Activated gamma-delta T cell treated with anti-CD3 and anti-CD28 coated beads, Interleukin-2, amount 50 U/mL, for 16 hours (primary cell): Measurements from ENCODE around the gene TMPRSS4.
A peak's percentile ranks its signal among the peaks of the same experiment; 100 is the strongest.

Experiments
- DNase-seq: peaks from one replicate; pipeline ENCODE4 v3.0.0-alpha.2; 2020; ENCODE audit warnings: low read depth

Gene TMPRSS4, protein sequence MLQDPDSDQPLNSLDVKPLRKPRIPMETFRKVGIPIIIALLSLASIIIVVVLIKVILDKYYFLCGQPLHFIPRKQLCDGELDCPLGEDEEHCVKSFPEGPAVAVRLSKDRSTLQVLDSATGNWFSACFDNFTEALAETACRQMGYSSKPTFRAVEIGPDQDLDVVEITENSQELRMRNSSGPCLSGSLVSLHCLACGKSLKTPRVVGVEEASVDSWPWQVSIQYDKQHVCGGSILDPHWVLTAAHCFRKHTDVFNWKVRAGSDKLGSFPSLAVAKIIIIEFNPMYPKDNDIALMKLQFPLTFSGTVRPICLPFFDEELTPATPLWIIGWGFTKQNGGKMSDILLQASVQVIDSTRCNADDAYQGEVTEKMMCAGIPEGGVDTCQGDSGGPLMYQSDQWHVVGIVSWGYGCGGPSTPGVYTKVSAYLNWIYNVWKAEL

DNA sequence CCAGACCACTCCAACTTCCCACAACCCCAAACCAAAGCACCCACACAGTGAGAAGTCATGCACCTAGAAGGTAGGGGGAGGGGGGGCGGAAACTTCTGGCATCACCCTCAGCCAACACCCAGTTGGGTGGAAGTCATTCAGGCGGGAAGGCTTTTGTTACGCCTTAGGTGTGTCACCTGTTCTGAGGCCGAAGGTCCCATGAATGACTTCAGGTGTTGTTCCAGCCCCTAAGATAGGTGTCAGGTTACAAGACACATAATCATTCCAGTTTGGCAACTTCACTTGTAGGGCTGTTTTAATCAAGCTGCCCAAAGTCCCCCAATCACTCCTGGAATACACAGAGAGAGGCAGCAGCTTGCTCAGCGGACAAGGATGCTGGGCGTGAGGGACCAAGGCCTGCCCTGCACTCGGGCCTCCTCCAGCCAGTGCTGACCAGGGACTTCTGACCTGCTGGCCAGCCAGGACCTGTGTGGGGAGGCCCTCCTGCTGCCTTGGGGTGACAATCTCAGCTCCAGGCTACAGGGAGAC lies at the start of gene TMPRSS4:
TMPRSS4 (plus strand) TSS at position 325 of the 528 bp plus-strand sequence. CDS start 225 bp downstream, outside the sequence.
- DNase-seq, result no peak

DNA sequence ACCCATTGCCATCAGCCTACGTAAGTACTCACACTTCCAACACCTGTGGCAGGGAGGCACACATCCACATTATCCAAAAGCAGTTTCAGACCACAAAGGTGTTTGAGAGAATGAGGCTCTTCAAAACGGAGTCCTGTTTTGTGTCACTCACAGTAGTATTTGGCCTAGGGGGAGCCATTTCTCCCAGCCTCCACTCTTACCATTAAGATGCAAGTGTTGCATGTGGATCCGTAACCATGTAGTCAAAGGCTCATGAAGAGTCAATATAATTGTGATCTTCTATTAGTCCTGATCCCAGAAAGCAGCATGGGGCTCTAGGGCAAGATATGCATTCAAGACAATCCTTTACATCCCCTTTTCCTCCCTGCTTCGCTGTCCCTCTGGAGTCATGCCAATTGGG lies 49.2 kb upstream of the TMPRSS4 start:
- DNase-seq, result no peak

DNA sequence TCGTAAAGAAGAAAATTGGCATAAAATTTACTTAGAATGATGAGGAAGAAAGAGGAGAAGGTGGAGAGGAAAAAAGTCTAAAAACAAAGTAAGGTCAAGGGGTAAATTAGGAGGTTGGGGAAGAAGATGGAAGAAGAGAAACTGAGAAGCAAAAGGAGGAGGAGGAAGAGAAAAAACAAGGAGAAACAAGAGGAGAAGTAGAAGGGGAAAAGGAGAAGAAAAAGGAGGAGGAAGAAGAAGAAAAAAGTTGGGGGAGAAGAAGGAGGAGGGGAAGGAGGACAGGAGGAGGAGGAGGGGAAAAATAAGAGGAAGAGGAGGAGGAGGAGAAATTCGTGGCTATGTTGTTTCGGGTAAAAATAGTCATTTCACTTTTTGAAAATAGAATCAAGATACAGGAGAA lies 48.3 kb upstream of the TMPRSS4 start:
- DNase-seq, result no peak

DNA sequence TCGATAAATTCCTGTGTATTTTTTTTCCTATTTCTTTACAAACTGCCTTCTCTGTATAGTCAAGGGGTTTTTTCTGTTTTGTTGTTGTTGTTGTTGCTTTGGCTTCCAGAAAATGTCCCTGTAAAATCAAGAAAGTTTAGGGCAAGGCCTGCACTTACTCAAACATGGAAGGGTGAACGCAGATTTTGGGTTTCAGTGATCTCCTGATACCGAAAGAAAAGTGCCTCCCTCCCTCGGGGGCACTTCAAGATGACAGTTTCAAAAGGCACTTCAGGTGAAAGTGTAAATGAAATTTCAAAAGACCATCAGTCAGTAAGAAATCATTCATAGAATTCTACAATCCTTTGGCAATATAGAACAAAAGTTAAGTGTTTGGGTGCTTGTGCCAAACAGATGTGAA lies 43.4 kb upstream of the TMPRSS4 start:
- DNase-seq, result no peak

DNA sequence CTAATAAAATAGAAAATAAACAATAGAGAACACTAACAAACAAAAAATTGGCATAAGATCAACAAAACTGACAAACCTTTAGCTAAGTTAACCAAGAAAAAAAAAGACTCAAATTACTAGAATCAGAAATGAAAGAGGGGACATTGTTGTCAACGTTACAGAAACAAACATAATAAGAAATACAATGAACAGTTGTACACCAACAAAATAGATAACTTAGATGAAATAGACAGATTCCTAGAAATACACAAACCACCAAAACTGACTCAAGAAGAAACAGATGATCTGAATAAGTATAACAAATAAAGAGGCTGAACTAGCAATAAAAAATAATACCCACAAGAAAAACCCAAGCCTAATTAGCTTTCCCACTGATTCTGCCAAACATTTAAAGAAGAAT lies 34.7 kb upstream of the TMPRSS4 start:
- no peak for DNase-seq

DNA sequence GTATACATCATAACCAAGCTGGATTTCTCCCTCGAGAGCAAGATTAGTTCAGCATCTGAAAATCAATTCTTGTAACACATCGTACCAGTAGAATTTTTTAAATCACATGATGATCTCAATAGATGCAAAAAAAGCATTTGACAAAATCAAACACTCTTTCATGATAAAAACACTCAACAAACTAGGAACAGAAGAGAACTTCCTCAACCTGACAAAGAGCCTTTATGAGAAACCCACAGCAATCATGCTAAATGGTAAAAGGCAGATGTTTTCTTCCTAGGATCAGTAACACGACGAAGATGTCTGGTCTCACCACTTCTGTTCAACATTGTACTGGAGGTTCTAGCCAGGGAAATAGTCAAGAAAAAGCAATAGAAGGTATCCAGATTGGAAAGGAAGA lies 34.1 kb upstream of the TMPRSS4 start:
- no peak for DNase-seq

DNA sequence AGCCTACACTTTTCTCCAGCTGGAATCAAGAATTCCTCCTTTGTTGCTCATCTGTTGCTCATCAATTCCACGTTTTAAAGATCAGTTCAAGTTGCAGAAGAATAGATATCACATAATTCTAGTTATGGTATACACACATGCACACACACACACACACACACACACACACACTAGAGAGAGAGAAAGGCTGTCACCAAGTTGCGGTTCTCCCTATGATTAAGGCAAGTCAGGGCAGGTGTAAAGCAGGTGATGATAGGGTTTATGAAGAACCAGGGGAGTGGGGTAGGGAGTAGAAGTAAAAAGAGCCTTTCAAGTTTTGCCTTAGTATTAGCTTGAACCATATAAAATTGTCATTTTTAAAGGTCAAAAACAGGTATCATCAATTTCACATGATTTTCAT lies 31.7 kb upstream of the TMPRSS4 start:
- DNase-seq, result no peak

DNA sequence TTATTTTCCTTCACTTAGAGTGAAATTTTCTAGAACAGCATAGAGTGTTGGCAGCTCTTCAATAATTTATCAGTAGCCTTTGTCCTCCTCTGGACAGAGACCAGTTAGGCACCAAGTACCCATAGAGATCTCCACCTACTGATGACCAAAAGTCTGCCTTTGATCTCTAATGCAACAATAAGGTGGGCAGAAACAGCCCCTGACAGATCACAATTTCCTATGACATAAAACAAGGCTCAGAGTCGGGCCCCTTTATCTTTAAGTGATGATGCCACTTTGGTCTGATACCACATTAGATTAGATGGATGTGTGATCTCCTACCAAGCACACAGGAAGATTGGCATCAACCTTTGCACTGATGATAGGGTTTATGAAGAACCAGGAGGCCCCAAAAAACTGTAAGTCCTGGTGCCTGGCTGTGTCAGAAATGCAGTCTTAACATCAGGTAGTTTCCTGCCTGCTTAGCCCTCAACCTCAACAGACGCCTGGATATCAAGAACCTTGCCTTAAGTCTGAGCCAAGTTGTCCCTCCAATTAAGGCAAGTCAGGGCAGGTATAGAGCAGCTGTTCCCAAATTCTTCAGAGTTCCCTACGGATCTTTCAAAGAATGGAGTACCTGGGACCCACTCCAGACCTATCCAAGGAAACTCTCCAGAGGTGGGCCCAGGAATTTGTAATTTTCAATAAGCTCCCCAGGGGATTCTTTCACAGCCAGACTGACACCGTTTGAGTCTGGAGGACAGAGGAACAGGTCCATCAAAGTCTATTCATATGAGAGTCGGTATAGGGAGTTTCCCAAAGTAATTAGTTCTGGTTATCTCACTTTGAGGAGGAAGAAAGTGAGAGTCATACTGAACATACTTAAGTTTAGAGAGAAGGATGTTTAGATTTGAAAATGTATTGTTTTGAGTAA lies 30.6 kb upstream of the TMPRSS4 start:
- DNase-seq, result peak; percentile 20

DNA sequence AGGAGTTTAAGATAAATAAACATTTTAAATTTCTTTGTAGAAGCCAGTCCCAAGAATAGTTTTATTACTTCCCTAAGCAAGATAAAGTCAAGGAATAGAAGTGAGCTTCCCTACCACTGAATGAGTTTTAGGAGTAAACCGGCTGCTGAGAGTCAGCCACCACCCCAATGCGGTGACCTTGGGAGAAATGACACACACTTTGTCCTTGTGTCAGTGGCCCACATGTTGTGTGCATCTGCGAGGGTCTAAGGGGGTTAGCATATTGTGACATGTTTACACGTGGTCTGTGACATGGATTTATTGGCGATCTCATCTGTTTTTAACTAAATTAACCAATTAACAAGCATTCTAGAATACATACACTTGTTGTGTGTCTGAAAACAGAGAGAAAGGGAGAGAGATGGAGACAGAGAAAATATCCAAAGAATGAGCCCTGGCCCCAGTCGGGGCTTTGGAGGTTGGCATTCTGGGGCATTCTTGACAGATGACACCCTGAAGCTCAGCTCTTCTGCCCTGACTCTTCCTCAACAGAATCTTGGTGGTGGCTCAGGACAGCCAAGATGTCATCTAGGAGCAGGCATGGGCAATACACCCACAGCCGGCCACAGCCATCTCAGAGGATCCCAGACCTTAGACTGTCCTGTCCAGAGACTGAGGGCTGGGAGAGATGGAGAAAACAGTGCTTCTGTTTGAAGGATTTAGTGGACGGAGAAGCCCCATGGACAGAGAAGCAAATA lies 29.7 kb upstream of the TMPRSS4 start:
- no peak for DNase-seq

DNA sequence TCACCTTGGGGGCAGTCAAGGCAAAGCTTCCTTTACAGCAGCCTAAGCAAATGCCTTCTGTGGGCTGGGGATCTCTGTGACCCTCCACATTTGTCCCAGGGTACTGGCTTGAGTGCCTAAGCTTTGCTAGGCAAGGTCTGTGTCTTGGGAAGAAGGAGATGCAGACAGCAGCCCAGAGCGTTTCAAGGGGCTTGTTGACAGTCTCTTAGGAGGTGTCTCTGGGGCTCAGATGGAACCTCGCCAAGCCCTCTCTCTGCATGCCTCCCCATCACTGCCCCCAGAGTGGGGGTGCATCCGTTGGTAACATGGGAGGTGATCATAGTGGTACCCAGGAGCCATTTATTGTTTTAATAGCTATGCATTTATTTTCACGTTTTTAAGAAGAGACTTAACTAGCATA lies 29.1 kb upstream of the TMPRSS4 start:
- DNase-seq, result no peak

DNA sequence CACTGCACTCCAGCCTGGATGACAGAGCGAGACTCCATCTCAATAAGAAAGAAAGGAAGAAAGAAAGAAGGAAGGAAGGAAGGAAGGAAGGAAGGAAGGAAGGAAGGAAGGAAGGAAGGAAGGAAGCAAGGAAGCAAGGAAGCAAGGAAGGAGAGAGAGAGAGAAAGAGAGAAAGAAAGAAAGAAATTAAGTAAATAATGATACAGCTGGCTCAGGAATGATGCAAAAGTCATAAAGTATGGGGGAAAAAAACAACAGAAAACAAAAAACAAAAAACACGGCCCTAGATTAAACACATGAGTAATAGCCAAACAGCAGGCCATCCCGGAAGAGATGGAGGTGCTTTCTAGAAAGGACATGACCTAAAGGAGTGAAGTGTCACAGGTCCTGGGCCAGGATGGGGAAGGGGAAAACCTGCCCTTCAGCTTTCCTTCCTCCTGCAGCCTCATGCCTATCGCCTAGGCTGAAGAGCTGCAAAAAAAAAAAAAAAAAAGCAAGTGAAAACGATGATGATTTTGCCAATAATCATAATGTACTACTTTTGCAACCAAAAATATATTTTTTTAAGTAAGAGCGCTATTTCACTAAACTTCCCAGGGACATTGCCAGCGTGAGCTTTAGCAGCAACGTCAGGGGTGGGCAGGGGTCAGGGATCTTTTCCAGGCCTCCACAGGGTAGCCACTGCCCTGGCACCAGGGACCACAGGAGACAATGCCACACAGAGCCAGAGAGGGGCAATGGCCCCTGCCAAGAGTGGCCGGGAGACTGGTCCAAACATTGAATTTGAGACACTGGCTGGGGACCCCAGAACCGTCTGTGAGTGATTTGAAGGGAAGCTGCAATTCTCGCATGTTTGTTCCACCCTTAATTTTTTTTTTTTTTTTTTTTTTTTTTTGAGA lies 28.2 kb upstream of the TMPRSS4 start:
- no peak for DNase-seq

DNA sequence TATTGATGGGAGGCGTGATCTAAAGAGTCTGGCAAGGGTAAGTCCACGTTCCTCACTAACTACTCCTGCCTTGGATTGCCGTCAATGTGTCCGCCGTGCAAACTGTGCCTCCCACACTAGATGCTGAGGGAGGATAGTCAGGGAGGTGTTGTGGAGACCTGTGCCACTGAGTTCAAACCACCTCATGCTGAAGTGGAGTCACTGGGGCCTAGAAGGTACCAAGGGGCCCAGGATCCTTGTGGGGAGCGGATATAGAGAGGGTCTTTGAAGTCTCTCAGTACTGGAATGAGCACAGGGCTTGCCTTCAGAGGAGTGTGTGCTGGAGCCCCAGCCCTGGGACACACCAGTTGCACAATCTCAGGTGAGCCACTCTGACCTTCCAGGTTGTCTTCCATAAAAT lies 27.1 kb upstream of the TMPRSS4 start:
- no peak for DNase-seq

DNA sequence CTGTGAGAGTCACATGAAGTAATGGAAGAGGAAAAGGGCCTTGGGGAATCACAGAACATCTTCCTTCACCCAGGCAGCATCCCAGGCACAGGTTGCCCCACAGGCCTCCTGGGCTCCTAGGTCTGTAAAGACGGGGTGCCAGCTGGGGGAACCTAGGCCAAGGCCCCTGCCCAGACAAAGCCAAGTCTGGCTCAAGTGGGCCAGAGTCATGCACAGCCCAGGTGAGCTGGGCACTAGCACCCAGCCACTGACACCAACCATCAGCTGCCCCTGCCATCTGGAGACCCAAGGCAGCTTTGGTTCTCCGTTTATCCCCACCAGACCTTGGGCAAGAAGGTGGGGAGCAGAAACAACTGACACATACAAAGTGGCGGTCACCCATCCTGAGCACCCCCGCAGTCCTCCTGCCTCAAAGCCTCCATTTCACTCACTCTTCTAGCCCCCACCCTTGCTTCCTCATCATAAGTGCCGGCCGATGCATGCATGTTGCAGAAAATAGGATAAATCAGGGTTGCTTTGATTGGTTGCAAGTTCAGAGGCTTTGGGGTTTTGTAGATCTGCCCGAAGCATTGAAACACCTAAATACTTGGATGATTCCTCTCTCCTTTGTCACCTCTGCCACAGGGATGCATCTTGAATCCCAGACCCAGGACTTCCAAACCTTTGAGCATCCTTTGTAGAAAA lies 26.5 kb upstream of the TMPRSS4 start:
- no peak for DNase-seq

DNA sequence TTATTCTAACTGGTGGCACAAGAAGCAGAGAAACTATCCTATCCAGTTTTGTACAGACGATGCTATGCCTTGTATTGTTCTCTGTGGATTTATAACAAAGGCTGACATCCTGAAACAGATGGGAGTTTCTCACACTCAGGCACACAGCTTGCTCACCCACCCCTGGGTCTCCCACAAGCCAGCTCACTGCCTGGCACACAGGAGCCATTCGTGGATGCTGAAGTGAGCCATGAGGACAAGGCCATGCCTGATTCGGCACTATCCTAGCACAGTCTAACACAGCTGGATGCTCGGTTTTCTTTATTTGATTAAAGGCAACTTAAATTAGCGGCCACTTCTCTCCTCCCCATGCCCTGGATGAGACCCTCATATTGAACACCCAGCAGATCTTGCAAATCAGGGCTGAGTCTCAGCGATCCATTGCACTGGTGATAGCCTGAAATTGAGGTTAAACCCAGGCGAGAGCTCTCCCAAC lies 25.7 kb upstream of the TMPRSS4 start:
- no peak for DNase-seq

DNA sequence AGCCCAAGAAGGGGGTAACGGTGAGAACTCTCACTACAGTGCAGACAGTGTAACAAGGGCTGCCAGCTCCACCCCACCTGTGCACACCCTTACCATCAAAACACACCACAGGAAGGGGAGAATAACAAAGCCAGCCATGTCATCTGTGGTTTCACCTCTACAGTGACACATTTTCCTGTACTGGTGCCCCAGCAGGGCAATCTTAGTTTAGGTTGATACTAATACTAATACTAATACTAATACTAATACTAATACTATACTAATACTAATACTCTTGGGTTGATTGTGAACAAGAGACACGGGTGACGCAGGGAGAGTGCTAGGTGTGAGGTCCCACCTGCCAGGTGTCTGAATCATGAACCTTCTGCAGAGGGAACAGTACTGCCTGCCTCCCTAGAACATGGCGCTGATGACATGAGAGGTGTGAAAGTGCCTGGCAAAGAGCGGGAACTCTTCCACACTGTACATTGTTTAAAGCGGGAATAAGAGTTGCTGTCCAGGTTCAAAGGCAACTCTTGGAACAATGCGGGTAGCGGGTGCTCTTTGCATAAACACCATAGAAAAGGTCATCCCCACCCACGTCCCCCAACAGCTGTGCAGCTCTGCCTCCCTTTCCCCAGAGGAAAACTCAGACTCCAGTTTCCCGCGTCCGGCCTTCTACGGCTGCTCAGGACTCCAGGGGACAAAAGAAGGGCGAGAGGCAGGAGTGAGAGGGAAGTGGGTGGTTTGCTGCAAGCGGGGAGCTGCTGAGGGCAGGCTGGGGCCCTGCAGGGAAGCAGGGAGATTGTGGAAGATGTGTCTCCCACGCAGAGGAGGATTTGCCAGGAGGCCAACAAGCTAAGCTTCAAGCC lies 25.0 kb upstream of the TMPRSS4 start:
- DNase-seq, result peak; percentile 58

DNA sequence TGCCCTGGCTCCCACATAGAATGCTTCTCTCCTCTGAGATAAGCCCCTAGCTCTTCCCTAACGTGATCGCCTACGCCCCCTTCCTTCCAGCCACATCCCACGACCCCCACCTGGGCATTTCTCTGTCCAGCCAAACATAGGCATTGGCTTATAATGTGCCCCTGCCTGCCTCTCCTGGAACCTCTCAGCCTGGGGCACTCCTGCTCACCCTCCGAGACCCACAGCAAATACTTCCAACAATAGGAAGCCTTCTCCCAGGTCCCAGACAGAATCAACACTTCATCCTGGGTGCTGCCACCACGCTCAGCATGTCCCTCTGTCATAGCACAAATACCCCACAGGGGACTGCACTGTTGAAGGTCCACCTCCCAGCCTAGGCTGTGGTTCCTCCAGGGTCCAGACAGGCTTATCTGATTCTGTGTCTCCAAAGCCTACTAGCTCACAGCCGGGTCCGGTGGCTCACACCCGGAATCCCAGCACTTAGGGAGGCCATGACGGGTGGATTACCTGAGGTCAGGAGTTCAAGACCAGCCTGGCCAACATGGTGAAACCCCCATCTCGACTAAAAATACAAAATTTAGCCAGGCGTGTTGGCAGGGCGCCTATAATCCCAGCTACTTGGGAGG lies 24.2 kb upstream of the TMPRSS4 start:
- DNase-seq, result no peak

DNA sequence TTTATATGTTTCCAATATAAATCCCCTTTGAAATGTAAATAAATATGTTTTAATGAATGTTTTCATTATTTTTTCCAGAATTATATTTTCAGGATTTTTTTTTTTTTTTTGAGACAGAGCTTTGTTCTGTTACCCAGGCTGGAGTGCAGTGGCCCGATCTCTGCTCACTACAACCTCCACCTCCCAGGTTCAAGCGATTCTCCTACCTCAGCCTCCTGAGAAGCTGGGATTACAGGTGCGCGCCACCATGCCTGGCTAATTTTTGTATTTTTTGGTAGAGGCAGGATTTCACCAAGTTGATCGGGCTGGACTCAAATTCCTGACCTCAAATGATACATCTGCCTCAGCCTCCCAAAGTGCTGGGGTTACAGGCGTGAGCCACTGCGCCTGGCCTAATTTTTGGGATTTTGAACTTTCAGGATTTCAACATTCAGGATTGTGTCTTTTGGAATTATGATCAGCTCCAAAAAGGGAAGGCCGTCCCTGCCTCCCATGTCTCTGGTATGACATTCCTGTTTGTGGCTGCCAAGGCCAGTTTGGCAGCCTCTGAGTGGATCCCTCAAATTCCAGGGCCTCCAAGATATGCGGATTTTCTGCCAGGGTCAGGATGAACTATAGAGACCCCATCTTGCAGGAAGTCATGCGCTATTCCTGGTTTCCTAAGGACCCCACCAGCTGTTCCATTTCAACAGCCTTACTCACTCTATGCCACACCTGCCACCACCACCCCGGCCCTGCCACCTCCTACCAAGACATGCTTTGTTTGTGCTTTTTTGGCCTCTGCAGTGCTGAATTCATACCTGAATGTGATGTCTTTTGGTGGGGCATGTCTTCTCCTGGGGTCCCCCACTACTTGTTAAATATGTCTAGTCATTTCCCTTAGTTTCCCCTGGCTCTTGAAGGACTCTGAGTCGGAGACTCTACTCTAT lies 21.9 kb upstream of the TMPRSS4 start:
- no peak for DNase-seq

DNA sequence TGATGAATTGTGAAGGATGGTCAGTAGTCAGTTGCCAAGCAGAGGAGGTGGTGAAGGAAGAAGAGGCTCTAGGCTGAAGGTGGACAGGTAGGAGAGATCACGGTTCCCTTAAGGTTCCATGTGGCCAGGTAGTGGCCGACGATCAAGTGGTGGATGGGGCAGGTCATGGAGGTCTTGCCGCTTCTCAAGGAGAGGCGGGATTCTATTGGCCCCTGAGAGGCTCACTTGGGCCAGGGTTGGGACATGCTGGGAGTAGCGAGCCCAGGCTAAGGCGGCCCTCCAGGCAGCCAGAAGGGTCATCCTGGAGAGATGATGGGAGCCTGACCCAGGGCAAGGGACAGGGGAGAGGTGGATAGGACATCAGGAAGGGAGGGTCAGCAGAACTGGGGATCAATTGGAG lies 20.9 kb upstream of the TMPRSS4 start:
- DNase-seq, result no peak
